A549 (cell line): ENCODE data around the gene ATP5F1E. TPM values are rescaled to one million over a fixed set of nuclear protein-coding genes. Genes with fewer than 3 reads are reported as not detected.
A peak's percentile ranks its signal among the peaks of the same experiment; 100 is the strongest.

Experiments used
- ATAC-seq, 2 experiments: fragments of 200-7000 bp in 1 of 2; fragments of >200 bp in 1 of 2; cut with Nextera tagmentation in 1 of 2; cut with Tn5 transposase in 1 of 2; 3 replicates each; pipeline versions ENCODE4 v1.8.0 to v1.9.1; 2018 to 2020; ENCODE audit warnings: mild to moderate bottlenecking in 1 of 2, moderate library complexity in 1 of 2
- CTCF ChIA-PET: fragments of 300-600 bp; sonication (Branson Sonifier 250); formaldehyde crosslinking; extraction: SDS; loops from one replicate; lab custom pipeline; 2021; ENCODE audit warnings: antibody characterized with exemption, inconsistent platforms; lab: Yijun Ruan, JAX
- POLR2A ChIA-PET: fragments of 350-600 bp; formaldehyde crosslinking; extraction: SDS; loops from one replicate; lab custom pipeline; 2021; ENCODE audit warnings: antibody characterized with exemption, inconsistent platforms; lab: Yijun Ruan, JAX
- DNase-seq, 2 experiments: peaks; one replicate each; pipeline versions ENCODE4 v3.0.0 to v3.0.0-alpha.2; 2011 to 2016; ENCODE audit warnings: low read depth in 1 of 2, low spot score in 1 of 2
- FAIRE-seq: peaks from 2 replicates; lab custom pipeline; 2011; peaks lifted over from hg19 to GRCh38; lab: Jason Lieb, UNC
- H3K27ac ChIP-seq, 2 experiments: fragments of >200 bp; sonication (Bioruptor Twin); formaldehyde crosslinking; 3 replicates each; pipeline ENCODE4 v1.5.1; 2016 to 2017
- H3K4me1 ChIP-seq: fragments of >200 bp; sonication (Bioruptor Twin); formaldehyde crosslinking; 3 replicates; pipeline ENCODE4 v1.6.1; 2016
- H3K4me2 ChIP-seq: fragments of >200 bp; sonication (Bioruptor Twin); formaldehyde crosslinking; 3 replicates; pipeline ENCODE4 v1.6.1; 2016
- H3K4me3 ChIP-seq: fragments of >200 bp; sonication (Bioruptor Twin); formaldehyde crosslinking; 3 replicates; pipeline ENCODE4 v1.5.1; 2016
- H3K9me3 ChIP-seq: fragments of >200 bp; sonication (Bioruptor Twin); formaldehyde crosslinking; 3 replicates; pipeline ENCODE4 v1.6.1; 2016
- CBX2 ChIP-seq: fragments of 200-600 bp; sonication (generic); IDR thresholded peaks from 2 replicates; pipeline ENCODE4 v1.6.1; 2016; ENCODE audit warnings: low read depth, mild to moderate bottlenecking, borderline replicate concordance
- CEBPB ChIP-seq, 2 experiments: fragments of >200 bp in 1 of 2; sonication (Bioruptor Twin) in 1 of 2; formaldehyde crosslinking in 1 of 2; IDR thresholded peaks; 2 replicates each; pipeline ENCODE4 v1.6.1; 2012 to 2016
- EHF ChIP-seq: fragments of 250-450 bp; sonication (Bioruptor Pico); IDR thresholded peaks from 2 replicates; pipeline ENCODE4 v1.5.0; 2020; ENCODE audit warnings: mild to moderate bottlenecking
- EHMT2 ChIP-seq: fragments of 200-600 bp; sonication (generic); IDR thresholded peaks from 2 replicates; pipeline ENCODE4 v1.6.1; 2016; ENCODE audit warnings: antibody characterized with exemption, low read depth, mild to moderate bottlenecking, moderate library complexity
- HDAC2 ChIP-seq: fragments of 200-600 bp; sonication (generic); IDR thresholded peaks from 2 replicates; pipeline ENCODE4 v1.6.1; 2016
- HOXB5 ChIP-seq: fragments of 250-450 bp; sonication (Bioruptor Pico); IDR thresholded peaks from 2 replicates; pipeline ENCODE4 v1.5.0; 2020; ENCODE audit warnings: mild to moderate bottlenecking, moderate library complexity
- JUNB ChIP-seq: fragments of >200 bp; sonication (Bioruptor Twin); formaldehyde crosslinking; IDR thresholded peaks from 2 replicates; pipeline ENCODE4 v1.6.1; 2016
- KDM5A ChIP-seq: fragments of 200-600 bp; sonication (generic); IDR thresholded peaks from 2 replicates; pipeline ENCODE4 v1.6.1; 2016; ENCODE audit warnings: antibody characterized with exemption, mild to moderate bottlenecking
- NR3C1 ChIP-seq: fragments of >200 bp; sonication (Bioruptor Twin); formaldehyde crosslinking; IDR thresholded peaks from 3 replicates; pipeline ENCODE4 v1.6.1; 2017
- PBX3 ChIP-seq: IDR thresholded peaks from 2 replicates; pipeline ENCODE4 v1.6.1; 2012
- PHF8 ChIP-seq: fragments of 200-600 bp; sonication (generic); IDR thresholded peaks from 2 replicates; pipeline ENCODE4 v1.6.1; 2016; ENCODE audit warnings: low read depth, mild to moderate bottlenecking, antibody characterized with exemption, moderate library complexity, borderline replicate concordance
- RAD21 ChIP-seq, 2 experiments: fragments of >200 bp in 1 of 2; sonication (Bioruptor Twin) in 1 of 2; formaldehyde crosslinking in 1 of 2; IDR thresholded peaks in 1 of 2; conservative IDR thresholded peaks in 1 of 2; 2 replicates in 1 of 2; 3 replicates in 1 of 2; pipeline ENCODE4 v1.6.1; 2012 to 2018; ENCODE audit warnings: inconsistent platforms in 1 of 2
- RARB ChIP-seq: fragments of 250-450 bp; sonication (Bioruptor Pico); IDR thresholded peaks from 2 replicates; pipeline ENCODE4 v1.8.0; 2021; ENCODE audit warnings: mild to moderate bottlenecking, moderate library complexity
- RCOR1 ChIP-seq: fragments of 150-350 bp; IDR thresholded peaks from 2 replicates; pipeline ENCODE4 v1.6.1; 2014; ENCODE audit warnings: antibody characterized with exemption, low read length, low read depth
- TFCP2L1 ChIP-seq: fragments of 250-450 bp; sonication (Bioruptor Pico); IDR thresholded peaks from 2 replicates; pipeline ENCODE4 v1.5.0; 2021; ENCODE audit warnings: mild to moderate bottlenecking
- USF2 ChIP-seq: fragments of 450-650 bp; IDR thresholded peaks from 2 replicates; pipeline ENCODE4 v1.6.1; 2014; ENCODE audit warnings: antibody characterized with exemption
- ZNF302 ChIP-seq: fragments of 250-450 bp; sonication (Bioruptor Pico); IDR thresholded peaks from 2 replicates; pipeline ENCODE4 v1.9.0; 2021; ENCODE audit warnings: inconsistent platforms, mild to moderate bottlenecking, moderate library complexity
- WGBS: methylation state at CpG from one replicate; pipeline ENCODE4 v1.1.6; 2017; ENCODE audit errors: missing lambda C conversion rate; 5-methylcytosine and 5-hydroxymethylcytosine counted together
- polyA plus RNA-seq, 4 experiments: library from polyadenylated mRNA; depleted of rRNA in 3 of 4; stranded (reverse); fragments of >200 nt; fragmentation: RNase III in 1 of 4; extraction: RNeasy Plus Mini Kit Qiagen cat#74134 plus additional on column Dnase treatment in 1 of 4; gene quantifications; 2 replicates in 3 of 4; 3 replicates in 1 of 4; pipeline ENCODE4 v1.2.3, GENCODE V29; 2011 to 2017
- TF ChIP-seq, protein P1 (sequence below): fragments of 250-450 bp; sonication (Bioruptor Pico); IDR thresholded peaks from 2 replicates; pipeline ENCODE4 v1.5.0; 2020; ENCODE audit warnings: low read depth, mild to moderate bottlenecking, moderate library complexity
- TF ChIP-seq, protein P2 (sequence below): fragments of >200 bp; sonication (Bioruptor Twin); formaldehyde crosslinking; IDR thresholded peaks from 3 replicates; pipeline ENCODE4 v1.6.1; 2016

ATP5F1E gene
- polyA plus RNA-seq, 2 of the 4 experiments (the other 2 are of a cell fraction) = 84.9 to 108 TPM

DNA sequence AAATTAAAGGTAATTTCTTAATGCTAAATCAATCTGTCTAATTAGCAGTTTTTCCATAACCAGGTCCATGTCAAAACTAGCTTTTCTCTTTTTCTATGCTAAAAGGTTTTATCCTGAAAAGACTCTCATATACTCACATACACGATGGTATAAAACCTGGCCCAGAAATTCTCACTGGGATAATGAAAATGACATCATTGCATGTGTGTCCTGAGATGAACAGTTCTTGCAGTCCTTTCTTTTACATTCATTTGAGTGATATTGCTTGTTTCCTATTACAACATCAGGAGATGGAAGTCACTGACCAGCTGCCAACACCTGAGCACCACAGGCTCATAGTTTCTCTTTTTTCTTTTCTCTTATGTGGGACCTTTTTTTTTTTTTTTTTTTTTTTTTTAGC, 18.3 kb upstream of the ATP5F1E start:
- Histone ChIP-seq H3K4me2 (no peak overlapping the region), H3K4me1 (peaks cover 16% of the 10 kb centered on the region), H3K9me3 (no peaks in the 10 kb centered on the region), H3K27ac (no peak overlapping the region; a peak in 1 of 6 replicates), H3K4me3 (no peak overlapping the region)
- 25% methylated on average over 1 of the region's 1 CpG for WGBS
- TF ChIP-seq KDM5A = no peak
- no peak for TF ChIP-seq CEBPB (IDR thresholded peaks at IDR 0.05)
- no peak for TF ChIP-seq EHF
- TF ChIP-seq RAD21 (conservative IDR thresholded peaks at IDR 0.05 in 1 of 2, IDR thresholded peaks at IDR 0.05 in 1 of 2) = no peak
- TF ChIP-seq USF2 = no peak
- ChIA-PET CTCF (interaction anchor here (0.6 to 1.8 kb wide), 5 partner anchors 9 to 405 kb away, joined by 3 to 6 read pairs (median 4); no protein-coding TSS in a partner anchor), POLR2A (interaction anchor here (0.7 kb wide), 1 partner anchor 18 kb away, joined by 3 read pairs; the partner anchor contains the start of gene ATP5F1E)
- ATAC-seq (no peak), DNase-seq (no peak), FAIRE-seq (no peak)

- FAIRE-seq (no peak), DNase-seq (no peak), ATAC-seq (no peak)
- ChIA-PET POLR2A (no interaction called here), CTCF (interaction anchor here (0.9 to 1.6 kb wide), 3 partner anchors 14 to 355 kb away, joined by 3 read pairs; no protein-coding TSS in a partner anchor)
- Histone ChIP-seq H3K9me3 (no peaks in the 10 kb centered on the region), H3K27ac (peak overlapping the region; percentile 34 to 65; a peak in 3 of 6 replicates), H3K4me3 (peak overlapping the region; percentile 13; the same call in 1 of the 3 replicates), H3K4me2 (peak overlapping the region; percentile 66), H3K4me1 (peaks cover 16% of the 10 kb centered on the region)
- WGBS = 28% methylated on average over 2 of the region's 2 CpGs
- TF ChIP-seq CBX2 (no peak), CEBPB (IDR thresholded peaks at IDR 0.05) (no peak), TFCP2L1 (no peak), HDAC2 (no peak), HOXB5 (CRISPR knock-in tag) (no peak), ZNF302 (no peak), PBX3 (no peak), PHF8 (no peak), RCOR1 (no peak), EHMT2 (no peak), JUNB (no peak), RARB (CRISPR knock-in tag) (no peak), NR3C1 (no peak)
- TF ChIP-seq, protein P1, sequence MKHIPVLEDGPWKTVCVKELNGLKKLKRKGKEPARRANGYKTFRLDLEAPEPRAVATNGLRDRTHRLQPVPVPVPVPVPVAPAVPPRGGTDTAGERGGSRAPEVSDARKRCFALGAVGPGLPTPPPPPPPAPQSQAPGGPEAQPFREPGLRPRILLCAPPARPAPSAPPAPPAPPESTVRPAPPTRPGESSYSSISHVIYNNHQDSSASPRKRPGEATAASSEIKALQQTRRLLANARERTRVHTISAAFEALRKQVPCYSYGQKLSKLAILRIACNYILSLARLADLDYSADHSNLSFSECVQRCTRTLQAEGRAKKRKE (CRISPR knock-in tag) = no peak
- TF ChIP-seq, protein P2, sequence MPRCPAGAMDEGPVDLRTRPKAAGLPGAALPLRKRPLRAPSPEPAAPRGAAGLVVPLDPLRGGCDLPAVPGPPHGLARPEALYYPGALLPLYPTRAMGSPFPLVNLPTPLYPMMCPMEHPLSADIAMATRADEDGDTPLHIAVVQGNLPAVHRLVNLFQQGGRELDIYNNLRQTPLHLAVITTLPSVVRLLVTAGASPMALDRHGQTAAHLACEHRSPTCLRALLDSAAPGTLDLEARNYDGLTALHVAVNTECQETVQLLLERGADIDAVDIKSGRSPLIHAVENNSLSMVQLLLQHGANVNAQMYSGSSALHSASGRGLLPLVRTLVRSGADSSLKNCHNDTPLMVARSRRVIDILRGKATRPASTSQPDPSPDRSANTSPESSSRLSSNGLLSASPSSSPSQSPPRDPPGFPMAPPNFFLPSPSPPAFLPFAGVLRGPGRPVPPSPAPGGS = no peak
These were observed 16.5 kb upstream of the ATP5F1E start for GRCh38 chr20:59048681-59049030.
